WTC11 (cell line): ENCODE data around the gene PROX2. TPM values are rescaled to one million over a fixed set of nuclear protein-coding genes. Genes with fewer than 3 reads are reported as not detected.

Experiments
- AFF4 ChIP-seq: sonication (generic); formaldehyde crosslinking; IDR thresholded peaks from 2 replicates; pipeline ENCODE4 v1.8.1; 2023; ENCODE audit warnings: mild to moderate bottlenecking, missing genetic modification reagents, borderline replicate concordance
- ATF2 ChIP-seq: sonication (generic); formaldehyde crosslinking; IDR thresholded peaks from 2 replicates; pipeline ENCODE4 v1.8.1; 2022; ENCODE audit warnings: low read depth, missing genetic modification reagents, borderline replicate concordance
- ATF3 ChIP-seq: sonication (generic); formaldehyde crosslinking; conservative IDR thresholded peaks from 2 replicates; pipeline ENCODE4 v1.8.1; 2022; ENCODE audit warnings: mild to moderate bottlenecking, missing genetic modification reagents
- CREB1 ChIP-seq: sonication (generic); formaldehyde crosslinking; IDR thresholded peaks from 2 replicates; pipeline ENCODE4 v1.8.0; 2023; ENCODE audit warnings: mild to moderate bottlenecking, missing genetic modification reagents
- CREM ChIP-seq: sonication (generic); formaldehyde crosslinking; IDR thresholded peaks from 2 replicates; pipeline ENCODE4 v1.8.1; 2022; ENCODE audit warnings: mild to moderate bottlenecking, missing genetic modification reagents, moderate library complexity
- FOXJ3 ChIP-seq: sonication (generic); formaldehyde crosslinking; IDR thresholded peaks from 2 replicates; pipeline ENCODE4 v1.9.0; 2021; ENCODE audit warnings: missing genetic modification reagents, mild to moderate bottlenecking, borderline replicate concordance
- FOXP1 ChIP-seq: sonication (generic); formaldehyde crosslinking; IDR thresholded peaks from 2 replicates; pipeline ENCODE4 v1.8.0; 2022; ENCODE audit warnings: missing genetic modification reagents, mild to moderate bottlenecking, moderate library complexity, borderline replicate concordance
- GABPB1 ChIP-seq: sonication (generic); formaldehyde crosslinking; IDR thresholded peaks from 2 replicates; pipeline ENCODE4 v1.8.1; 2023; ENCODE audit warnings: mild to moderate bottlenecking, missing genetic modification reagents
- GTF2I ChIP-seq: fragments of 250-450 bp; sonication (Bioruptor Pico); conservative IDR thresholded peaks from 2 replicates; pipeline ENCODE4 v1.4.0; 2021; ENCODE audit warnings: mild to moderate bottlenecking
- IRF1 ChIP-seq: sonication (generic); formaldehyde crosslinking; IDR thresholded peaks from 2 replicates; pipeline ENCODE4 v1.8.0; 2023; ENCODE audit warnings: missing genetic modification reagents
- JUN ChIP-seq: sonication (generic); formaldehyde crosslinking; IDR thresholded peaks from 2 replicates; pipeline ENCODE4 v1.8.0; 2023; ENCODE audit warnings: mild to moderate bottlenecking, missing genetic modification reagents
- NFYB ChIP-seq: sonication (generic); formaldehyde crosslinking; conservative IDR thresholded peaks from 2 replicates; pipeline ENCODE4 v1.8.0; 2022; ENCODE audit warnings: low read depth, missing genetic modification reagents
- NR2C2 ChIP-seq: sonication (generic); formaldehyde crosslinking; IDR thresholded peaks from 2 replicates; pipeline ENCODE4 v1.8.0; 2022; ENCODE audit warnings: mild to moderate bottlenecking, missing genetic modification reagents
- PRDM15 ChIP-seq: sonication (generic); formaldehyde crosslinking; IDR thresholded peaks from 2 replicates; pipeline ENCODE4 v1.8.0; 2022; ENCODE audit warnings: missing genetic modification reagents
- PRRX2 ChIP-seq: fragments of 250-450 bp; sonication (Bioruptor Pico); IDR thresholded peaks from 2 replicates; pipeline ENCODE4 v1.8.0; 2021; ENCODE audit warnings: mild to moderate bottlenecking
- TP53 ChIP-seq: sonication (generic); formaldehyde crosslinking; IDR thresholded peaks from 2 replicates; pipeline ENCODE4 v1.8.1; 2023; ENCODE audit warnings: mild to moderate bottlenecking, missing genetic modification reagents
- ZBTB43 ChIP-seq: sonication (generic); formaldehyde crosslinking; IDR thresholded peaks from 2 replicates; pipeline ENCODE4 v1.8.1; 2023; ENCODE audit warnings: mild to moderate bottlenecking, missing genetic modification reagents
- ZNF671 ChIP-seq: fragments of 250-450 bp; sonication (Bioruptor Pico); IDR thresholded peaks from 2 replicates; pipeline ENCODE4 v1.8.0; 2021; ENCODE audit warnings: mild to moderate bottlenecking
- ZSCAN18 ChIP-seq: fragments of 250-450 bp; sonication (Bioruptor Pico); IDR thresholded peaks from 2 replicates; pipeline ENCODE4 v2.1.2; 2022; ENCODE audit warnings: mild to moderate bottlenecking, moderate library complexity
- total RNA-seq: library from RNA; stranded (reverse); gene quantifications from 3 replicates; pipeline ENCODE4 v1.2.3, GENCODE V29; 2021

The PROX2 gene
- total RNA-seq, 1 experiment from 2014 or later: 0.04 TPM

GRCh38 chr14:74922752-74923401 is 46.9 kb upstream of the PROX2 start, which contains the start of gene RPS6KL1 (continued):
- TF ChIP-seq IRF1 (CRISPR knock-in tag) (no peak), ZSCAN18 (no peak), JUN (no peak), NFYB (CRISPR knock-in tag) (peak; percentile 64), PRRX2 (CRISPR knock-in tag) (no peak), FOXP1 (CRISPR knock-in tag) (peak; percentile 71), ATF3 (CRISPR knock-in tag) (no peak), FOXJ3 (CRISPR knock-in tag) (no peak), NR2C2 (no peak), ATF2 (no peak), CREM (CRISPR knock-in tag) (no peak), GTF2I (no peak), TP53 (CRISPR knock-in tag) (no peak), PRDM15 (CRISPR knock-in tag) (no peak), ZNF671 (CRISPR knock-in tag) (no peak), ZBTB43 (no peak), AFF4 (no peak), CREB1 (no peak), GABPB1 (no peak)
